Upper lobe of left lung (tissue), 6 donors: ENCODE results near the gene NOS1AP. TPM values are rescaled to one million over a fixed set of nuclear protein-coding genes. Genes with fewer than 3 reads are reported as not detected.

Experiments
- ATAC-seq, 2 donors: fragments of 200-7000 bp; cut with Tn5 transposase; one replicate each; pipeline ENCODE4 v1.9.1; 2022; ENCODE audit warnings: mild to moderate bottlenecking in 2 of 2, moderate library complexity in 2 of 2; ENCODE audit not compliant: low FRiP score in 2 of 2
- DNase-seq, 2 donors: peaks; one replicate each; pipeline ENCODE4 v3.0.0-alpha.2; 2019 to 2020
- H3K27ac ChIP-seq, 4 donors: fragments of 200-600 bp; sonication (generic); one replicate each; pipeline ENCODE4 v1.5.1; 2016 to 2019
- H3K27me3 ChIP-seq, 4 donors: fragments of 200-600 bp; sonication (generic); one replicate each; pipeline ENCODE4 v1.5.1; 2017 to 2019
- H3K36me3 ChIP-seq, 4 donors: fragments of 200-600 bp; sonication (generic); one replicate each; pipeline ENCODE4 v1.5.1; 2016 to 2019
- H3K4me1 ChIP-seq, 4 donors: fragments of 200-600 bp; sonication (generic); one replicate each; pipeline ENCODE4 v1.5.1; 2018 to 2019
- H3K4me3 ChIP-seq, 4 donors: fragments of 200-600 bp; sonication (generic); one replicate each; pipeline ENCODE4 v1.5.1; 2017 to 2019; ENCODE audit warnings: mild to moderate bottlenecking in 2 of 4, moderate library complexity in 1 of 4
- H3K9me3 ChIP-seq, 4 donors: fragments of 200-600 bp; sonication (generic); one replicate each; pipeline ENCODE4 v1.5.1; 2018 to 2019
- EP300 ChIP-seq, 4 donors: sonication (generic); formaldehyde crosslinking; IDR thresholded peaks; one replicate each; pipeline ENCODE4 v1.5.1; 2017; ENCODE audit warnings: antibody characterized with exemption in 4 of 4, control low read depth in 2 of 4
- POLR2A ChIP-seq, 4 donors: fragments of 450-650 bp; IDR thresholded peaks; one replicate each; pipeline ENCODE4 v1.5.1; 2016 to 2017; ENCODE audit warnings: antibody characterized with exemption in 4 of 4, mild to moderate bottlenecking in 2 of 4
- POLR2AphosphoS5 ChIP-seq, 2 donors: sonication (generic); formaldehyde crosslinking; IDR thresholded peaks; one replicate each; pipeline ENCODE4 v1.5.1; 2017; ENCODE audit warnings: antibody characterized with exemption in 2 of 2
- WGBS, 2 donors: methylation state at CpG; one replicate each; pipeline ENCODE4 v1.1.5; 2017 to 2018; 5-methylcytosine and 5-hydroxymethylcytosine counted together
- total RNA-seq, 6 donors: library from RNA; depleted of rRNA in 4 of 6; stranded (reverse); fragments of >200 nt in 4 of 6; gene quantifications; one replicate each; pipeline versions ENCODE4 v1.1.0 to v1.2.1, GENCODE V29; 2016 to 2021
- TF ChIP-seq, protein P1 (sequence below), 6 experiments: fragments of 450-650 bp in 4 of 6; fragments of 200-600 bp in 2 of 6; sonication (generic) in 2 of 6; IDR thresholded peaks; one replicate each; pipeline ENCODE4 v1.5.1; 2016 to 2019; ENCODE audit warnings: antibody characterized with exemption in 6 of 6
- donor health status: DM: no; HTN: no; CAD: no; lungs with moderate emphysema.
- donor health status: DM: no; HTN: yes; CAD: no; lungs with severe emphysema.

NOS1AP gene
- total RNA-seq, 6 donors from 2014 or later, result 5.3 to 16.4 (median 6.5) TPM

DNA sequence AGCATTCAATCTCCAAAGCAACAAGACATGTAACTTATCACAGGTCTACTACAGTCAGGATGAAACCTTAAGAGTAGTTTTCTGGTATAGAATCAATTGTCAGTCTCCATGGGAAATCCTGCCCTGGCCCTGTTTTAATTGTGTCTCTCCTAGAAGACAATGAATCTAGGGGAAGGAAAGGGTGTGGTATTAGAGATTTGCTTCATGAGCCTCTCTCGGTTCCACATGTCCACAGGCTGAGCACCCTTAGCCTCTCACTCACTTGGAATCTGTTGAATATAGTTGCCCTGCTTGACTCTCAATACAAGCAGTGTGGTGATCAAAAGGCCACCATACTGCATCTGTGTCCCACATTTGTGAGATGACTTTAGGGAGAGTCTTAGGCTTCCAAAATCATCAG lies 289.4 kb downstream of the NOS1AP start:
- ATAC-seq, result no peak
- WGBS, 2 donors, result 73 to 86% methylated on average over 1 of the region's 1 CpG
- TF ChIP-seq, protein P1, sequence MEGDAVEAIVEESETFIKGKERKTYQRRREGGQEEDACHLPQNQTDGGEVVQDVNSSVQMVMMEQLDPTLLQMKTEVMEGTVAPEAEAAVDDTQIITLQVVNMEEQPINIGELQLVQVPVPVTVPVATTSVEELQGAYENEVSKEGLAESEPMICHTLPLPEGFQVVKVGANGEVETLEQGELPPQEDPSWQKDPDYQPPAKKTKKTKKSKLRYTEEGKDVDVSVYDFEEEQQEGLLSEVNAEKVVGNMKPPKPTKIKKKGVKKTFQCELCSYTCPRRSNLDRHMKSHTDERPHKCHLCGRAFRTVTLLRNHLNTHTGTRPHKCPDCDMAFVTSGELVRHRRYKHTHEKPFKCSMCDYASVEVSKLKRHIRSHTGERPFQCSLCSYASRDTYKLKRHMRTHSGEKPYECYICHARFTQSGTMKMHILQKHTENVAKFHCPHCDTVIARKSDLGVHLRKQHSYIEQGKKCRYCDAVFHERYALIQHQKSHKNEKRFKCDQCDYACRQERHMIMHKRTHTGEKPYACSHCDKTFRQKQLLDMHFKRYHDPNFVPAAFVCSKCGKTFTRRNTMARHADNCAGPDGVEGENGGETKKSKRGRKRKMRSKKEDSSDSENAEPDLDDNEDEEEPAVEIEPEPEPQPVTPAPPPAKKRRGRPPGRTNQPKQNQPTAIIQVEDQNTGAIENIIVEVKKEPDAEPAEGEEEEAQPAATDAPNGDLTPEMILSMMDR (IDR thresholded peaks at IDR 0.05), result no peak
- no peak for TF ChIP-seq POLR2AphosphoS5 (IDR thresholded peaks at IDR 0.05)
- TF ChIP-seq EP300 (IDR thresholded peaks at IDR 0.05), result no peak
- TF ChIP-seq POLR2A (IDR thresholded peaks at IDR 0.05), result no peak
- H3K27ac ChIP-seq, result no peak overlapping the region
- no peak overlapping the region for H3K4me3 ChIP-seq
- no peaks in the 10 kb centered on the region for H3K27me3 ChIP-seq
- H3K36me3 ChIP-seq, result no peaks in the 10 kb centered on the region
- peaks cover 0 to 5% (median 2%) of the 10 kb centered on the region in 4 donors for H3K4me1 ChIP-seq
- DNase-seq, result no peak
- H3K9me3 ChIP-seq, result no peaks in the 10 kb centered on the region

DNA sequence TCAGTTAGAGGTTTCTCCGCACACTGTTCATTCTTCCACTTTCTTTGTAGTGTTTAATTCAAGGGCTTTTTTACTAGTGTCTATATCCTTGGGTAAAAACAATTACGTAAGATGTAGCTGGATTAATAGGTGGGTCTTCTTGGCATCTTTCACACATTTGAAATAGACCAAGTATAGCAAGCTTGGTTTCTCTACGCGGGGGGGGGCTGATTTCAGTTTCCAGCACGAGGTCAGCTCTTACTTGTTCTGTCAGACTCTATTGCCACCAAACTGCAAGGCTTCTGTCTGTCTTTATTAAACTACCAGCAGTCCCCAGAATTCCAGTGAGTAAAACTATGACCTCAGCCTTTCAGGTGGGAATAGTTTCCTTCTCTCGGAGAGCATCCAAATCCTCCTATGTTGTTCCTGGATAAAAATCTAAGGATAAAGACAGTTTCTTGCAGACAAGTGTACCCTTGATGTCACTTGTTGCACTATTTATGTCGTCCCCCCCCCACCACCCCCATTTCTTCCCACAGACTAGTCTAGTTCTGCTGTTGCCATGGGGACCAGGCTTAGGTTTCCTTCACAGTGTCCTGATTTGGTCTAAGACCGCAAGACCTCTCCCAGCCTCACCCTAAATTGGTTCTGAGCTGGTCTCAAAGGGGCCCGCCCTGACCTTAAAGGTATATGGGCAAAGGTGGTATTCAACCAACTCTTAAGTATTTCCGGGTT lies 290.2 kb downstream of the NOS1AP start:
- TF ChIP-seq EP300 (IDR thresholded peaks at IDR 0.05), result no peak
- no peak for TF ChIP-seq POLR2AphosphoS5 (IDR thresholded peaks at IDR 0.05)
- TF ChIP-seq POLR2A (IDR thresholded peaks at IDR 0.05), result no peak
- TF ChIP-seq, protein P1 (IDR thresholded peaks at IDR 0.05), result no peak

DNA sequence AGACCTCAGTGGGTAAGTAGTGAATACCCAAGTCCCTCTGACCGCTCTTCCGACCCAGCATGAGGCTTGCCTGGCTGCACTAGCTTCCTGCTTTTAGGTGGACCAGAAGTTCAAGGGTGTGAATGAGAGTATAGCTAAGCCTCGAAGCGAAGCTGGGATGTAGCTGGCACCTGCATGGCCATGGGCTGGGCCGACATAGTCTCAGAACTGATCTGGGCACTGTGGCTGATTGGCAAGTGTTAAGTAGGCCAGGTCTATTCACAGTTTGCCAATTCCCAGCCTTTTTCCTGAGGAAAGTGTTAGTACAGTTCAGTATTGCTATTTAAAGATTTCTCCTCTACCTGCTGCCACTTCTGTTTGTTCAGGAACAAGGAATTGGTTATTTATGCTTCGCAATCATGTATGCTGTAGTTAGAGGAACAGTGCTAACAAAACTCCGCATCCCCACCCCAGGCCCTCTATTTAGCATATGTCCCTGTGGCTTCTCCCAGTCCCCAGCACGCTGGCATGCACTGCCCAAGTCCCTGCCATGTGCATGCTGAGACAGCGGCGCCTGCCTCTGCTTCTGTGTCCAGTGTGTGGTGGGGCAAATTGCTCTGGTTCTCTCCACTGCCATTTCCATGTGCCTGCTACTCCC lies 290.9 kb downstream of the NOS1AP start:
- Histone ChIP-seq H3K4me1 (peaks cover 0 to 2% (median 0%) of the 10 kb centered on the region in 4 donors), H3K9me3 (no peaks in the 10 kb centered on the region), H3K27ac (no peak overlapping the region), H3K4me3 (no peak overlapping the region), H3K27me3 (no peaks in the 10 kb centered on the region), H3K36me3 (no peaks in the 10 kb centered on the region)
- TF ChIP-seq POLR2AphosphoS5 (IDR thresholded peaks at IDR 0.05) (no peak), EP300 (IDR thresholded peaks at IDR 0.05) (no peak), POLR2A (IDR thresholded peaks at IDR 0.05) (no peak)
- TF ChIP-seq, protein P1 (IDR thresholded peaks at IDR 0.05), result no peak
- ATAC-seq, result no peak
- no peak for DNase-seq
- 96 to 97% methylated on average over 10 of the region's 10 CpGs for WGBS, 2 donors

More for the DNA sequence above, 290.2 kb downstream of the NOS1AP start:
- no peaks in the 10 kb centered on the region for H3K36me3 ChIP-seq
- DNase-seq (no peak), ATAC-seq (no peak)
- H3K27me3 ChIP-seq, result no peaks in the 10 kb centered on the region
- peaks cover 0 to 2% (median 0%) of the 10 kb centered on the region in 4 donors for H3K4me1 ChIP-seq
- WGBS, 2 donors, result 84 to 89% methylated on average over 10 of the region's 10 CpGs
- no peak overlapping the region for H3K27ac ChIP-seq
- H3K9me3 ChIP-seq, result no peaks in the 10 kb centered on the region
- H3K4me3 ChIP-seq, result no peak overlapping the region

DNA sequence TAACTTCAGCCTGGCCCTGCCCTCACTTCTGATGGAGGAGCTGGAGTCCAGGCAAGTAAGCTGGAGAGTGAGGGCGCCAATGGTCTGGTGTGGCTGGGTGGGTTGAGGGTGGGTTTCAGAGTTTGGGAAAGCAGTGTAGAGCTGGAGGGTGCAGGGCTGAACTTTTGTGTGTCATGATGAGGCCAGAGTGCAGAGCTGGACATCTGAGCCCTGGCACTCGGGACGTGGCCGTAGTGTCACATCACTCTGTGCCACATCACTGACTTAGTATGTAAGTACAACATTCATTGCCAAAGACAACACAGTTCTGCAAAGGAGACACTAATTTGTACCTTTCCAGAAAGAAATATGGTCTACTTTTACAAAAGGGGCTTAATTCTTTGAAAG lies 291.4 kb downstream of the NOS1AP start:
- ATAC-seq, result no peak
- 94 to 95% methylated on average over 4 of the region's 4 CpGs for WGBS, 2 donors

More for the DNA sequence above, 291.4 kb downstream of the NOS1AP start:
- Histone ChIP-seq H3K27ac (no peak overlapping the region), H3K4me3 (no peak overlapping the region), H3K36me3 (no peaks in the 10 kb centered on the region), H3K9me3 (no peaks in the 10 kb centered on the region), H3K27me3 (no peaks in the 10 kb centered on the region), H3K4me1 (peaks cover 0 to 2% (median 0%) of the 10 kb centered on the region in 4 donors)
- DNase-seq, result no peak
- TF ChIP-seq, protein P1 (IDR thresholded peaks at IDR 0.05), result no peak
- no peak for TF ChIP-seq POLR2A (IDR thresholded peaks at IDR 0.05)
- TF ChIP-seq POLR2AphosphoS5 (IDR thresholded peaks at IDR 0.05), result no peak
- no peak for TF ChIP-seq EP300 (IDR thresholded peaks at IDR 0.05)
